ENCODE results near the gene ABCC3. TPM values are rescaled to one million over a fixed set of nuclear protein-coding genes. Genes with fewer than 3 reads are reported as not detected.

Gene ABCC3
- total RNA-seq, 1 donor from 2014 or later = not detected

- H3K9me3 Mint-ChIP-seq (ENCODE audit: unreplicated experiment) = no peaks in the 10 kb centered on the region
Measured at GRCh38 chr17:50731575-50732460, 97.1 kb downstream of the ABCC3 start.

GRCh38 chr17:50735287-50735686, 100.6 kb downstream of the ABCC3 start:
- Mint-ChIP-seq H3K9me3 (ENCODE audit: unreplicated experiment) (no peaks in the 10 kb centered on the region), H3K27me3 (ENCODE audit: unreplicated experiment) (no peaks in the 10 kb centered on the region), H3K4me3 (ENCODE audit: unreplicated experiment) (no peak overlapping the region), H3K27ac (ENCODE audit: unreplicated experiment) (no peak overlapping the region), H3K36me3 (ENCODE audit: unreplicated experiment) (no peaks in the 10 kb centered on the region), H3K4me1 (ENCODE audit: low read depth, unreplicated experiment) (peaks cover 4% of the 10 kb centered on the region)
- no peak for TF ChIP-seq CTCF (IDR thresholded peaks at IDR 0.05; ENCODE audit: partially characterized antibody, unreplicated experiment)
- no peak for DNase-seq

More at GRCh38 chr17:50731575-50732460, 97.1 kb downstream of the ABCC3 start:
- Mint-ChIP-seq H3K27me3 (ENCODE audit: unreplicated experiment) (no peaks in the 10 kb centered on the region), H3K4me3 (ENCODE audit: unreplicated experiment) (no peak overlapping the region), H3K27ac (ENCODE audit: unreplicated experiment) (peak overlapping the region; percentile 67), H3K4me1 (ENCODE audit: low read depth, unreplicated experiment) (peaks cover 10% of the 10 kb centered on the region), H3K36me3 (ENCODE audit: unreplicated experiment) (no peaks in the 10 kb centered on the region)
- no peak for DNase-seq
- no peak for TF ChIP-seq CTCF (IDR thresholded peaks at IDR 0.05; ENCODE audit: partially characterized antibody, unreplicated experiment)

- Mint-ChIP-seq H3K4me1 (ENCODE audit: low read depth, unreplicated experiment) (no peaks in the 10 kb centered on the region), H3K9me3 (ENCODE audit: unreplicated experiment) (no peaks in the 10 kb centered on the region), H3K4me3 (ENCODE audit: unreplicated experiment) (no peak overlapping the region), H3K36me3 (ENCODE audit: unreplicated experiment) (no peaks in the 10 kb centered on the region), H3K27me3 (ENCODE audit: unreplicated experiment) (no peaks in the 10 kb centered on the region), H3K27ac (ENCODE audit: unreplicated experiment) (peak overlapping the region; percentile 23)
- TF ChIP-seq CTCF (IDR thresholded peaks at IDR 0.05; ENCODE audit: partially characterized antibody, unreplicated experiment) = no peak
- no peak for DNase-seq
Measured at GRCh38 chr17:50737118-50737698, 102.5 kb downstream of the ABCC3 start.

- TF ChIP-seq CTCF (IDR thresholded peaks at IDR 0.05; ENCODE audit: partially characterized antibody, unreplicated experiment) = no peak
- DNase-seq = no peak
Measured at GRCh38 chr17:50739098-50739497, 104.4 kb downstream of the ABCC3 start.

More at GRCh38 chr17:50739098-50739497, 104.4 kb downstream of the ABCC3 start:
- no peaks in the 10 kb centered on the region for H3K4me1 Mint-ChIP-seq (ENCODE audit: low read depth, unreplicated experiment)
- no peaks in the 10 kb centered on the region for H3K27me3 Mint-ChIP-seq (ENCODE audit: unreplicated experiment)
- H3K9me3 Mint-ChIP-seq (ENCODE audit: unreplicated experiment) = no peaks in the 10 kb centered on the region
- no peaks in the 10 kb centered on the region for H3K36me3 Mint-ChIP-seq (ENCODE audit: unreplicated experiment)
- H3K27ac Mint-ChIP-seq (ENCODE audit: unreplicated experiment) = no peak overlapping the region
- H3K4me3 Mint-ChIP-seq (ENCODE audit: unreplicated experiment) = no peak overlapping the region

Other genes starting within 250 kb of the ABCC3 start
- 73.9 TPM for gene LRRC59, start 237.4 kb upstream of the ABCC3 start, total RNA-seq (ENCODE audit: unreplicated experiment)
- 52.2 TPM for gene ACSF2, start 208.7 kb upstream of the ABCC3 start, total RNA-seq (ENCODE audit: unreplicated experiment)
- not detected for gene CHAD, start 166.0 kb upstream of the ABCC3 start, total RNA-seq (ENCODE audit: unreplicated experiment)
- 22.0 TPM for gene RSAD1, start 156.0 kb upstream of the ABCC3 start, total RNA-seq (ENCODE audit: unreplicated experiment)
- 2.5 TPM for gene MYCBPAP, start 126.4 kb upstream of the ABCC3 start, total RNA-seq (ENCODE audit: unreplicated experiment)
- 0.12 TPM for gene EPN3, start 102.1 kb upstream of the ABCC3 start, total RNA-seq (ENCODE audit: unreplicated experiment)
- 14.0 TPM for gene SPATA20, start 87.7 kb upstream of the ABCC3 start, total RNA-seq (ENCODE audit: unreplicated experiment)
- 2.2 TPM for gene CACNA1G, start 74.2 kb upstream of the ABCC3 start, total RNA-seq (ENCODE audit: unreplicated experiment)
- 40.8 TPM for gene ANKRD40, start 73.0 kb downstream of the ABCC3 start, total RNA-seq (ENCODE audit: unreplicated experiment)
- 222 TPM for gene LUC7L3, start 84.7 kb downstream of the ABCC3 start, total RNA-seq (ENCODE audit: unreplicated experiment)
- gene ANKRD40CL, start 132.6 kb downstream of the ABCC3 start, total RNA-seq (ENCODE audit: unreplicated experiment) = not detected
- 3.5 TPM for gene WFIKKN2, start 200.7 kb downstream of the ABCC3 start, total RNA-seq (ENCODE audit: unreplicated experiment)
- gene TOB1, start 231.5 kb downstream of the ABCC3 start, total RNA-seq (ENCODE audit: unreplicated experiment) = 78.7 TPM